GM11168 (cell line): ENCODE data around the gene DEUP1.

Experiments used
- in situ Hi-C: fragments of 300-500 bp; cut with MboI; formaldehyde crosslinking; loops from one replicate; pipeline ENCODE4 v1.12.0; 2022; ENCODE audit warnings: low sequenced_read_pairs; ENCODE audit not compliant: unreplicated experiment

The DEUP1 gene

GRCh38 chr11:93468290-93468689 is 137.7 kb downstream of the DEUP1 start:
- in situ Hi-C loops, result no loop called here

GRCh38 chr11:93474123-93474522 is 143.6 kb downstream of the DEUP1 start:
- in situ Hi-C loops, result no loop called here

GRCh38 chr11:93476796-93477195 is 146.3 kb downstream of the DEUP1 start:
- in situ Hi-C loops, result no loop called here

- in situ Hi-C loops, result no loop called here
Measured at GRCh38 chr11:93477684-93478234, 147.2 kb downstream of the DEUP1 start.

- in situ Hi-C loops, result no loop called here
Measured at GRCh38 chr11:93478841-93479240, 148.3 kb downstream of the DEUP1 start.

- in situ Hi-C loops, result no loop called here
Measured at GRCh38 chr11:93480256-93480655, 149.7 kb downstream of the DEUP1 start.

GRCh38 chr11:93480756-93481155 is 150.2 kb downstream of the DEUP1 start:
- in situ Hi-C loops, result no loop called here

- in situ Hi-C loops, result no loop called here
Measured at GRCh38 chr11:93481279-93481678, 150.7 kb downstream of the DEUP1 start.

- in situ Hi-C loops, result no loop called here
Measured at GRCh38 chr11:93481696-93482095, 151.2 kb downstream of the DEUP1 start.

GRCh38 chr11:93482556-93482955 is 152.0 kb downstream of the DEUP1 start:
- in situ Hi-C loops, result no loop called here

GRCh38 chr11:93484716-93485115 is 154.2 kb downstream of the DEUP1 start:
- in situ Hi-C loops, result no loop called here

- in situ Hi-C loops, result no loop called here
Measured at GRCh38 chr11:93485983-93486382, 155.4 kb downstream of the DEUP1 start.

- in situ Hi-C loops, result no loop called here
Measured at GRCh38 chr11:93487032-93487483, 156.5 kb downstream of the DEUP1 start.
